ENCODE data around the gene TM9SF4. TPM values are rescaled to one million over a fixed set of nuclear protein-coding genes. Genes with fewer than 3 reads are reported as not detected.

The TM9SF4 gene
- total RNA-seq, 1 experiment from 2014 or later = 67.8 TPM

DNA sequence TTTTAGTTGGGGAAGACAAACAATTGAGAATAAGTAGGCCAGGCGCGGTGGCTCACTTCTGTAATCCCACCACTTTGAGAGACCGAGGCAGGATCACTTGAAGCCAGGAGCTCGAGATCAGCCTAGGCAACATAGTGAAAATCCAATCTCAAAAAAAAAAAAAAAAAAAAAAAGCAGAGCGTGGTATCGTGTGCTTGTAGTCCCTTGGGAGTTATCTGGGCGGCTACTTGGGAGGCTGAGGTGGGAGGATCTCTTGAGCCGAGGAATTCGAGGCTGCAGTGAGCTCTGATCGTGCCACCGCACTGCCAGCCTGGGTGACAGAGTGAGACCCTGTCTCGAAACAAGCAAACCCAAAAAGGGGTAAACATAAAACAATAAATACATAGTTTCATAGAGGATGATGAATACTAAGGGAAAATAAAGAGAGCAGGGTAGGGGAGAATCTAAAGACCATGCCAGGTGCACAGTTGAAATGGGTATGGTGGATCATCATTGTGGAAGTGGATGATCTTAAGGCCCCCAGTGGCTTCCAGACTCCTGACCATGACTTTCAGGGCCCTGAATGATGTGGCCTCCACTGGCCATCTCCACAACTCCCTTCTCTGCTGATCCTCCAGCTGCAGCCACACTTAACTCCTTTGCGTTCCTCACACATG lies 99.1 kb downstream of the TM9SF4 start:
- no TSS peak for BruUV-seq (replicated peaks)
- H3K9me3 ChIP-seq (ENCODE audit: insufficient read depth, low read depth) = no peaks in the 10 kb centered on the region
- no peaks in the 10 kb centered on the region for H3K27me3 ChIP-seq (ENCODE audit: insufficient read depth, low read depth)
- DNase-seq = no peak
- CTCF ChIA-PET = interaction anchor here (0.7 kb wide), 1 partner anchor 68 kb away, joined by 10 read pairs; no protein-coding TSS in a partner anchor
- POLR2A ChIA-PET (ENCODE audit: unreplicated experiment) = no interaction called here
- H3K9me2 ChIP-seq (ENCODE audit: insufficient read depth) = no peaks in the 10 kb centered on the region
- peak overlapping the region; percentile 95 for H3K4me3 ChIP-seq
- H3K36me3 ChIP-seq (ENCODE audit: low read depth) = peaks cover 11% of the 10 kb centered on the region; the same call in 1 of the 2 replicates
- peak overlapping the region; percentile 89 for H3K4me2 ChIP-seq
- H3K4me1 ChIP-seq (replicated peaks; ENCODE audit: insufficient read depth) = peaks cover 41% of the 10 kb centered on the region
- intact Hi-C loops (cut with micrococcal nuclease; ENCODE audit: unreplicated experiment) = loop anchor here (5.0 kb wide), 2 partner anchors 69 to 124 kb away; partner anchors contain the start of gene KIF3B
- H2AFZ ChIP-seq = peak overlapping the region; percentile 100
- peaks cover 63% of the 10 kb centered on the region for H3K79me2 ChIP-seq (ENCODE audit: low read depth)
- no peak overlapping the region for H3K27ac ChIP-seq
- H3F3A ChIP-seq (ENCODE audit: insufficient read depth, low read depth) = peaks cover 15% of the 10 kb centered on the region; the same call in 1 of the 2 replicates
- peaks cover 15% of the 10 kb centered on the region for H4K20me1 ChIP-seq (ENCODE audit: insufficient read depth)
- TF ChIP-seq, protein P1, sequence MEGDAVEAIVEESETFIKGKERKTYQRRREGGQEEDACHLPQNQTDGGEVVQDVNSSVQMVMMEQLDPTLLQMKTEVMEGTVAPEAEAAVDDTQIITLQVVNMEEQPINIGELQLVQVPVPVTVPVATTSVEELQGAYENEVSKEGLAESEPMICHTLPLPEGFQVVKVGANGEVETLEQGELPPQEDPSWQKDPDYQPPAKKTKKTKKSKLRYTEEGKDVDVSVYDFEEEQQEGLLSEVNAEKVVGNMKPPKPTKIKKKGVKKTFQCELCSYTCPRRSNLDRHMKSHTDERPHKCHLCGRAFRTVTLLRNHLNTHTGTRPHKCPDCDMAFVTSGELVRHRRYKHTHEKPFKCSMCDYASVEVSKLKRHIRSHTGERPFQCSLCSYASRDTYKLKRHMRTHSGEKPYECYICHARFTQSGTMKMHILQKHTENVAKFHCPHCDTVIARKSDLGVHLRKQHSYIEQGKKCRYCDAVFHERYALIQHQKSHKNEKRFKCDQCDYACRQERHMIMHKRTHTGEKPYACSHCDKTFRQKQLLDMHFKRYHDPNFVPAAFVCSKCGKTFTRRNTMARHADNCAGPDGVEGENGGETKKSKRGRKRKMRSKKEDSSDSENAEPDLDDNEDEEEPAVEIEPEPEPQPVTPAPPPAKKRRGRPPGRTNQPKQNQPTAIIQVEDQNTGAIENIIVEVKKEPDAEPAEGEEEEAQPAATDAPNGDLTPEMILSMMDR (conservative IDR thresholded peaks at IDR 0.05) = no peak
- TF ChIP-seq EZH2 (IDR thresholded peaks at IDR 0.05; ENCODE audit: low read depth) = no peak

DNA sequence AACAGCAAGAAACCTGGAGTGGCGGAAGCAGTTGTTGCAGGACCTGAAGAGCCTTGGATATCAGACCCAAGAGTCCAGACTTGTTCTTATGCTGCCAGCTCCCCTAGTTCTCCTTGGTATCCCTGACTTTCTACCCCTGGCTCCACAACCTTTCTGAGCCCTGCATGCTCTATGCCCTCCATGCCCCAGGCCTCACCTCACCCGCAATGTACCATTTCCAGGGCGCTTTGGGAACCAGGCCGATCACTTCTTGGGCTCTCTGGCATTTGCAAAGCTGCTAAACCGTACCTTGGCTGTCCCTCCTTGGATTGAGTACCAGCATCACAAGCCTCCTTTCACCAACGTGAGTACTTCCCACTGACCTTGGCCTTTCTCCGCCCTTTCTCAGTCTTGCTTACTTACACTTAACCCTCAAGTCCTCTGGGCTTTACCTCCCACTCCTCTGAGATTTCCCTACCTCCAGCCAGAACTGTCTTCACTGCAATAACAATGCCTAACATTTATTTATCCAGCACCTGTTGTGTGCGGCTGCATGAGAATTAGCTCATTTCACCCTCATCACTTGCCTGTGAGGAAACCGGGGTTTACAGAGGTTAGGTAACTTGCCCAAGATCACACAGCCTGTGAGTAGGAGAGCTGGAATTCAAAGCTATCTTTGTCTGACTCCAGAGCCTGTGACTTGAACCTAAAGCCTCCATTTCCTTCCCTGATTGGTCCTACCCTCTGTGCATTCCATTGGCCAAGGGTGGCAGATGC lies 100.5 kb downstream of the TM9SF4 start:
- ChIA-PET CTCF (no interaction called here), POLR2A (ENCODE audit: unreplicated experiment) (interaction anchor here (0.6 kb wide), 1 partner anchor 8 kb away, joined by 4 read pairs; no protein-coding TSS in a partner anchor)
- 0 out of 2 replicates have a peak, but pooled peaks cover 11% of the 10 kb centered on the region for H3K36me3 ChIP-seq (ENCODE audit: low read depth)
- intact Hi-C loops (cut with micrococcal nuclease; ENCODE audit: unreplicated experiment) = loop anchor here (5.0 kb wide), 2 partner anchors 67 to 122 kb away; partner anchors contain the start of gene KIF3B
- no peak overlapping the region for H3K4me2 ChIP-seq
- no peak overlapping the region for H2AFZ ChIP-seq
- H3K27me3 ChIP-seq (ENCODE audit: insufficient read depth, low read depth) = no peaks in the 10 kb centered on the region
- no TSS peak for BruUV-seq (replicated peaks)
- peaks cover 1% of the 10 kb centered on the region for H4K20me1 ChIP-seq (ENCODE audit: insufficient read depth)
- DNase-seq = no peak
- TF ChIP-seq EZH2 (IDR thresholded peaks at IDR 0.05; ENCODE audit: low read depth) = no peak
- TF ChIP-seq, protein P1 (conservative IDR thresholded peaks at IDR 0.05) = no peak
- H3K27ac ChIP-seq = no peak overlapping the region
- no peaks in the 10 kb centered on the region for H3K9me3 ChIP-seq (ENCODE audit: insufficient read depth, low read depth)
- H3K4me1 ChIP-seq (replicated peaks; ENCODE audit: insufficient read depth) = peaks cover 28% of the 10 kb centered on the region
- H3K9me2 ChIP-seq (ENCODE audit: insufficient read depth) = no peaks in the 10 kb centered on the region
- H3F3A ChIP-seq (ENCODE audit: insufficient read depth, low read depth) = peaks cover 10% of the 10 kb centered on the region; the same call in 1 of the 2 replicates
- no peak overlapping the region for H3K4me3 ChIP-seq
- peaks cover 49% of the 10 kb centered on the region for H3K79me2 ChIP-seq (ENCODE audit: low read depth)

DNA sequence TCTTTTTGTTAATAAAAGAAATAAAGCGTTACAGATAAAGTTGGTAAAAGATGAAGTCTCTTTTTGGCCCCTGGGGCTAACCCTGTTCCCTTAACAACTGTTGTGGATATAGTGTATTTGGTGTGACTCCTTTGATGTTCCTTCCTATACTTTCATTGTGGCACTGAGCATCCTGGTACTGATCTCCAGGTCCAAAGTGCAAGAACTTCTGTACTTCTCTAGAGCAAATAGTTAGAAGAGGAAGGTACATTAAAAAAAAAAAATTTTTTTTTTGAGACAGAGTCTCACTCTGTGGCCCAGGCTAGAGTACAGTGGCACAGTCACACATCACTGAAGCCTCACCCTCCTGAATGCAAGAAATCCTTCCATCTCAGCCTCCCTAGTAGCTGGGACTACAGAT lies 104.4 kb downstream of the TM9SF4 start:
- no peak overlapping the region for H2AFZ ChIP-seq
- POLR2A ChIA-PET (ENCODE audit: unreplicated experiment) = interaction anchor here (0.7 kb wide), 1 partner anchor 14 kb away, joined by 18 read pairs; no protein-coding TSS in a partner anchor
- no peak overlapping the region for H3K4me2 ChIP-seq
- no TSS peak for BruUV-seq (replicated peaks)
- H3K9me2 ChIP-seq (ENCODE audit: insufficient read depth) = no peaks in the 10 kb centered on the region
- H3K4me1 ChIP-seq (replicated peaks; ENCODE audit: insufficient read depth) = peaks cover 5% of the 10 kb centered on the region; the same call in 1 of the 2 replicates
- H3K27me3 ChIP-seq (ENCODE audit: insufficient read depth, low read depth) = no peaks in the 10 kb centered on the region
- H3K79me2 ChIP-seq (ENCODE audit: low read depth) = peaks cover 14% of the 10 kb centered on the region
- CTCF ChIA-PET = interaction anchor here (0.7 kb wide), 1 partner anchor 45 kb away, joined by 3 read pairs; no protein-coding TSS in a partner anchor
- peaks cover 16% of the 10 kb centered on the region for H3K36me3 ChIP-seq (ENCODE audit: low read depth)
- H4K20me1 ChIP-seq (ENCODE audit: insufficient read depth) = no peaks in the 10 kb centered on the region; the same call in 1 of the 2 replicates
- TF ChIP-seq EZH2 (IDR thresholded peaks at IDR 0.05; ENCODE audit: low read depth) = no peak
- TF ChIP-seq, protein P1 (conservative IDR thresholded peaks at IDR 0.05) = no peak
- intact Hi-C loops (cut with micrococcal nuclease; ENCODE audit: unreplicated experiment) = no loop called here
- H3F3A ChIP-seq (ENCODE audit: insufficient read depth, low read depth) = peaks cover 6% of the 10 kb centered on the region; the same call in 1 of the 2 replicates
- H3K9me3 ChIP-seq (ENCODE audit: insufficient read depth, low read depth) = no peaks in the 10 kb centered on the region
- H3K27ac ChIP-seq = no peak overlapping the region
- H3K4me3 ChIP-seq = no peak overlapping the region
- DNase-seq = no peak
